ENCODE results near the gene CTBP2.
"Not testable (repeated sequence)": the region's sequence is repeated elsewhere in the genome, so short reads cannot be mapped to it uniquely, and the experiment has no call there.

Gene CTBP2

GRCh38 chr10:124997771-124998623 lies 162.4 kb downstream of the CTBP2 start:
- no peak for DNase-seq (ENCODE audit: low read depth, low spot score)

GRCh38 chr10:124997306-124997705 lies 163.1 kb downstream of the CTBP2 start:
- DNase-seq (ENCODE audit: low read depth, low spot score), result no peak

- no peak for DNase-seq (ENCODE audit: low read depth, low spot score)
Measured at GRCh38 chr10:124996854-124997215, 163.5 kb downstream of the CTBP2 start.

- no peak for DNase-seq (ENCODE audit: low read depth, low spot score)
Measured at GRCh38 chr10:124996127-124996853, 164.1 kb downstream of the CTBP2 start.

- DNase-seq (ENCODE audit: low read depth, low spot score), result no peak
Measured at GRCh38 chr10:124995605-124996004, 164.8 kb downstream of the CTBP2 start.

GRCh38 chr10:124994573-124995473 lies 165.5 kb downstream of the CTBP2 start:
- no peak for DNase-seq (ENCODE audit: low read depth, low spot score)

- DNase-seq (ENCODE audit: low read depth, low spot score), result no peak
Measured at GRCh38 chr10:124993736-124994451, 166.5 kb downstream of the CTBP2 start.

- DNase-seq (ENCODE audit: low read depth, low spot score), result no peak
Measured at GRCh38 chr10:124993345-124993708, 167.0 kb downstream of the CTBP2 start.

- no peak for DNase-seq (ENCODE audit: low read depth, low spot score)
Measured at GRCh38 chr10:124992462-124993344, 167.7 kb downstream of the CTBP2 start.

GRCh38 chr10:124991835-124992234 lies 168.5 kb downstream of the CTBP2 start:
- no peak for DNase-seq (ENCODE audit: low read depth, low spot score)

GRCh38 chr10:124990671-124991625 lies 169.4 kb downstream of the CTBP2 start:
- DNase-seq (ENCODE audit: low read depth, low spot score), result no peak

GRCh38 chr10:124989526-124989925 lies 170.8 kb downstream of the CTBP2 start:
- no peak for DNase-seq (ENCODE audit: low read depth, low spot score)

- DNase-seq (ENCODE audit: low read depth, low spot score), result not testable (repeated sequence)
Measured at GRCh38 chr10:124988753-124989152, 171.6 kb downstream of the CTBP2 start.

- DNase-seq (ENCODE audit: low read depth, low spot score), result no peak
Measured at GRCh38 chr10:124987788-124988187, 172.6 kb downstream of the CTBP2 start.

GRCh38 chr10:124985162-124985561 lies 175.2 kb downstream of the CTBP2 start:
- no peak for DNase-seq (ENCODE audit: low read depth, low spot score)

- DNase-seq (ENCODE audit: low read depth, low spot score), result no peak
Measured at GRCh38 chr10:124984376-124984775, 176.0 kb downstream of the CTBP2 start.

- DNase-seq (ENCODE audit: low read depth, low spot score), result no peak
Measured at GRCh38 chr10:124983321-124983720, 177.0 kb downstream of the CTBP2 start.

GRCh38 chr10:124978376-124978725 lies 182.0 kb downstream of the CTBP2 start:
- DNase-seq (ENCODE audit: low read depth, low spot score), result no peak

- no peak for DNase-seq (ENCODE audit: low read depth, low spot score)
Measured at GRCh38 chr10:124977648-124978375, 182.6 kb downstream of the CTBP2 start.
